PC-3 (cell line): Measurements from ENCODE around the gene TMEM108. TPM values are rescaled to one million over a fixed set of nuclear protein-coding genes. Genes with fewer than 3 reads are reported as not detected.

Experiments
- ATAC-seq: fragments of 200-7000 bp; cut with Tn5 transposase; 2 replicates; pipeline ENCODE4 v1.9.1; 2020; ENCODE audit warnings: mild to moderate bottlenecking, moderate library complexity
- BruUV-seq: library from RNA; stranded (reverse); fragments of 400-500 nt; replicated peaks from 2 replicates; lab custom pipeline; 2021; lab: Mats Ljungman, UMichigan
- CTCF ChIA-PET: fragments of 300-600 bp; sonication (Branson Sonifier 250); formaldehyde crosslinking; loops from one replicate; lab custom pipeline; 2022; ENCODE audit warnings: antibody characterized with exemption; lab: Charles Lee
- POLR2A ChIA-PET: fragments of 300-600 bp; sonication (Branson Sonifier 250); formaldehyde crosslinking; loops from one replicate; lab custom pipeline; 2022; ENCODE audit warnings: antibody characterized with exemption; ENCODE audit not compliant: unreplicated experiment; lab: Charles Lee
- DNase-seq: peaks from one replicate; pipeline ENCODE4 v3.0.0-alpha.2; 2015
- H2AFZ ChIP-seq: fragments of 300-600 bp; sonication (generic); 2 replicates; pipeline ENCODE4 v1.6.0; 2016; ENCODE audit warnings: antibody characterized with exemption, low read length
- H3F3A ChIP-seq: fragments of 300-600 bp; sonication (generic); one replicate; pipeline ENCODE4 v1.6.0; 2017; ENCODE audit warnings: antibody characterized with exemption, low read length, control low read depth, mild to moderate bottlenecking; ENCODE audit not compliant: unreplicated experiment
- H3K27ac ChIP-seq: fragments of 300-600 bp; sonication (generic); 2 replicates; pipeline ENCODE4 v1.5.1; 2016; ENCODE audit warnings: mild to moderate bottlenecking, low read length
- H3K27me3 ChIP-seq: fragments of 300-600 bp; sonication (generic); 2 replicates; pipeline ENCODE4 v1.6.1; 2016; ENCODE audit warnings: low read length, mixed read lengths
- H3K36me3 ChIP-seq: fragments of 300-600 bp; sonication (generic); 2 replicates; pipeline ENCODE4 v1.6.1; 2016; ENCODE audit warnings: low read depth, mixed run types, low read length, mixed read lengths
- H3K4me1 ChIP-seq: fragments of 300-600 bp; sonication (generic); 2 replicates; pipeline ENCODE4 v1.5.1; 2016; ENCODE audit warnings: low read length; ENCODE audit not compliant: insufficient read depth
- H3K4me2 ChIP-seq: fragments of 300-600 bp; sonication (generic); 2 replicates; pipeline ENCODE4 v1.6.0; 2016; ENCODE audit warnings: low read length
- H3K4me3 ChIP-seq: fragments of 300-600 bp; sonication (generic); 2 replicates; pipeline ENCODE4 v1.5.1; 2016; ENCODE audit warnings: mild to moderate bottlenecking, low read length, mixed read lengths
- H3K79me2 ChIP-seq: fragments of 300-600 bp; sonication (generic); 2 replicates; pipeline ENCODE4 v1.6.1; 2017; ENCODE audit warnings: low read length, mixed read lengths
- H3K9ac ChIP-seq: fragments of 300-600 bp; sonication (generic); 2 replicates; pipeline ENCODE4 v1.6.0; 2016; ENCODE audit warnings: mild to moderate bottlenecking, low read length
- H3K9me2 ChIP-seq: fragments of 300-600 bp; sonication (generic); replicated peaks from 2 replicates; pipeline ENCODE4 v1.6.1; 2016; ENCODE audit warnings: mixed run types, low read length, mixed read lengths
- H3K9me3 ChIP-seq: fragments of 300-600 bp; sonication (generic); 2 replicates; pipeline ENCODE4 v1.6.1; 2016; ENCODE audit warnings: low read length, mixed read lengths
- H4K20me1 ChIP-seq: fragments of 300-600 bp; sonication (generic); 2 replicates; pipeline ENCODE4 v1.6.1; 2016; ENCODE audit warnings: low read length, mixed read lengths
- CTCF ChIP-seq: fragments of 300-600 bp; sonication (generic); conservative IDR thresholded peaks from 2 replicates; pipeline ENCODE4 v1.5.1; 2017; ENCODE audit warnings: antibody characterized with exemption, low read depth, mild to moderate bottlenecking, low read length
- EZH2 ChIP-seq: fragments of 300-600 bp; sonication (generic); IDR thresholded peaks from one replicate; pipeline ENCODE4 v1.6.1; 2017; ENCODE audit warnings: antibody characterized with exemption, mild to moderate bottlenecking, low read length; ENCODE audit not compliant: unreplicated experiment
- EZH2phosphoT487 ChIP-seq: fragments of 300-600 bp; sonication (generic); IDR thresholded peaks from 2 replicates; pipeline ENCODE4 v1.6.1; 2018; ENCODE audit warnings: mild to moderate bottlenecking, antibody characterized with exemption, low read length, borderline replicate concordance
- intact Hi-C: fragments of 100-400 bp; cut with micrococcal nuclease; formaldehyde crosslinking; loops from 2 replicates; pipeline ENCODE4 v1.9.0; 2023
- total RNA-seq: library from RNA; depleted of rRNA; stranded (reverse); fragments of >200 nt; gene quantifications from 2 replicates; pipeline ENCODE4 v1.2.3, GENCODE V29; 2014

The TMEM108 gene
- total RNA-seq, 1 experiment from 2014 or later: not detected

GRCh38 chr3:133124511-133124910 lies 86.3 kb downstream of the TMEM108 start:
- intact Hi-C loops: no loop called here
- no peaks in the 10 kb centered on the region for H3K79me2 ChIP-seq
- H2AFZ ChIP-seq: no peak overlapping the region
- H3K4me3 ChIP-seq: no peak overlapping the region
- H3K9me3 ChIP-seq: no peaks in the 10 kb centered on the region
- POLR2A ChIA-PET: no interaction called here
- CTCF ChIA-PET: interaction anchor here (0.6 kb wide), 1 partner anchor 83 kb away, joined by 3 read pairs; no protein-coding TSS in a partner anchor
- DNase-seq (no peak), ATAC-seq (no peak)
- no peaks in the 10 kb centered on the region for H4K20me1 ChIP-seq
- no peaks in the 10 kb centered on the region for H3K4me1 ChIP-seq
- no peaks in the 10 kb centered on the region for H3F3A ChIP-seq
- no peaks in the 10 kb centered on the region for H3K36me3 ChIP-seq
- no peak for TF ChIP-seq CTCF
- no peak for TF ChIP-seq EZH2
- TF ChIP-seq EZH2phosphoT487: no peak
- no peak overlapping the region for H3K4me2 ChIP-seq
- BruUV-seq: no TSS peak
- H3K9ac ChIP-seq: no peak overlapping the region
- no peak overlapping the region for H3K27ac ChIP-seq
- peaks cover 31% of the 10 kb centered on the region for H3K27me3 ChIP-seq
- no peaks in the 10 kb centered on the region for H3K9me2 ChIP-seq

GRCh38 chr3:133125171-133125570 lies 87.0 kb downstream of the TMEM108 start:
- Histone ChIP-seq H3K27me3 (peaks cover 33% of the 10 kb centered on the region), H3K9ac (no peak overlapping the region), H2AFZ (no peak overlapping the region), H3K4me2 (no peak overlapping the region), H3K27ac (no peak overlapping the region), H4K20me1 (no peaks in the 10 kb centered on the region), H3K9me2 (no peaks in the 10 kb centered on the region), H3K36me3 (no peaks in the 10 kb centered on the region), H3K79me2 (no peaks in the 10 kb centered on the region), H3K9me3 (no peaks in the 10 kb centered on the region), H3K4me3 (no peak overlapping the region), H3F3A (no peaks in the 10 kb centered on the region), H3K4me1 (no peaks in the 10 kb centered on the region)
- no peak for TF ChIP-seq CTCF
- no peak for TF ChIP-seq EZH2phosphoT487
- TF ChIP-seq EZH2: no peak
- DNase-seq: no peak
- POLR2A ChIA-PET: no interaction called here
- ATAC-seq: no peak
- CTCF ChIA-PET: no interaction called here
- intact Hi-C loops: no loop called here
- BruUV-seq: no TSS peak

GRCh38 chr3:133125802-133126201 lies 87.6 kb downstream of the TMEM108 start:
- Histone ChIP-seq H3K4me1 (no peaks in the 10 kb centered on the region), H3K27me3 (peaks cover 37% of the 10 kb centered on the region), H2AFZ (no peak overlapping the region), H3K27ac (no peak overlapping the region), H3K79me2 (no peaks in the 10 kb centered on the region), H3K9me2 (no peaks in the 10 kb centered on the region), H3K4me3 (no peak overlapping the region), H4K20me1 (no peaks in the 10 kb centered on the region), H3F3A (no peaks in the 10 kb centered on the region), H3K9ac (no peak overlapping the region), H3K9me3 (no peaks in the 10 kb centered on the region), H3K4me2 (no peak overlapping the region), H3K36me3 (no peaks in the 10 kb centered on the region)
- DNase-seq: no peak
- POLR2A ChIA-PET: no interaction called here
- intact Hi-C loops: no loop called here
- TF ChIP-seq CTCF (no peak), EZH2 (no peak), EZH2phosphoT487 (no peak)
- ATAC-seq: no peak
- no TSS peak for BruUV-seq
- CTCF ChIA-PET: no interaction called here
